Measurements from ENCODE around the gene EEFSEC.

Gene EEFSEC

DNA sequence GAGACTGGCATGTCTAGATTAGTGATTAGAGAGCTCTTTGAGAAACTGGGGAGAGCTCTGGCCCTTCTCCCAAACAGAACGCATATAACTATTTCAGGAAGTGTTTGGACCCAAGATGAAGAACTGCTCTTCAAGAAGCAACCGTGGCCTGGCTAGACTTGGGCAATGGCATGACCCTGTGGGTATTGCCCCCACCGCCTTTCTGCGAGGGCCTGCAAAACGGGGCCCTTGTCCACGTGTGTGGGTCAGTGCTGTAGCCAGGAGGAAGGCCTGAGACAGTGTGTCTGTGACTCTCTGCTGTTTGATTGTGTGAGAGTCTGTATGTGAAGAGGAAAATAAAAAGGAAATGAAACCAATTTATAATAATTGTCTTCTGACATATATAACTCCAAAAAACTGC is 42.5 kb downstream of the EEFSEC start:
- no peak overlapping the region for H3K27ac ChIP-seq
- TF ChIP-seq, protein P1, sequence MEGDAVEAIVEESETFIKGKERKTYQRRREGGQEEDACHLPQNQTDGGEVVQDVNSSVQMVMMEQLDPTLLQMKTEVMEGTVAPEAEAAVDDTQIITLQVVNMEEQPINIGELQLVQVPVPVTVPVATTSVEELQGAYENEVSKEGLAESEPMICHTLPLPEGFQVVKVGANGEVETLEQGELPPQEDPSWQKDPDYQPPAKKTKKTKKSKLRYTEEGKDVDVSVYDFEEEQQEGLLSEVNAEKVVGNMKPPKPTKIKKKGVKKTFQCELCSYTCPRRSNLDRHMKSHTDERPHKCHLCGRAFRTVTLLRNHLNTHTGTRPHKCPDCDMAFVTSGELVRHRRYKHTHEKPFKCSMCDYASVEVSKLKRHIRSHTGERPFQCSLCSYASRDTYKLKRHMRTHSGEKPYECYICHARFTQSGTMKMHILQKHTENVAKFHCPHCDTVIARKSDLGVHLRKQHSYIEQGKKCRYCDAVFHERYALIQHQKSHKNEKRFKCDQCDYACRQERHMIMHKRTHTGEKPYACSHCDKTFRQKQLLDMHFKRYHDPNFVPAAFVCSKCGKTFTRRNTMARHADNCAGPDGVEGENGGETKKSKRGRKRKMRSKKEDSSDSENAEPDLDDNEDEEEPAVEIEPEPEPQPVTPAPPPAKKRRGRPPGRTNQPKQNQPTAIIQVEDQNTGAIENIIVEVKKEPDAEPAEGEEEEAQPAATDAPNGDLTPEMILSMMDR (IDR thresholded peaks at IDR 0.05), result no peak
- TF ChIP-seq ZFX (IDR thresholded peaks at IDR 0.05; ENCODE audit: borderline replicate concordance), result no peak

- TF ChIP-seq ZFX (IDR thresholded peaks at IDR 0.05; ENCODE audit: borderline replicate concordance), result no peak
- TF ChIP-seq, protein P1 (IDR thresholded peaks at IDR 0.05), result no peak
- no peak overlapping the region for H3K27ac ChIP-seq
Measured at GRCh38 chr3:128196647-128197046, 43.4 kb downstream of the EEFSEC start.

DNA sequence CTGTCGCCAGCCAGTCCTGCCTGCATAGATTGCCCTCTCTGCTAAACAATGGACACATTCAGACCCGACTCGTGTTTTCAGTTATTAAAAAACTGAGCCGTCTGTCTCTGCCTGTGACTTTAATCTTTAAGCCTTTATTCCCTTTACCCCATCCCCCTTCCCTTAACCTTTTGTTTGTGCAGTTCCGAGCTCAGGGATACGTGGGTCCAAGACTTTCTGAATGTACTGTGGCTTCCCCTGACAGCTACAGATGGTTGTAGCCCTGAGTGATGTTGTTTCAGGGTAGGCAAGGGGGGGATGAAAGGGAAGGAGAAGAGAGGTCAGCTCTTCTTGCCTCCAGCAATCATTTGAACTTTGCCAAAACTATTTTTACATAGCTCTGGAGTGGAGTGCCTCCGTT is 44.6 kb downstream of the EEFSEC start:
- TF ChIP-seq, protein P1 (IDR thresholded peaks at IDR 0.05), result no peak
- no peak for TF ChIP-seq ZFX (IDR thresholded peaks at IDR 0.05; ENCODE audit: borderline replicate concordance)
- no peak overlapping the region for H3K27ac ChIP-seq

DNA sequence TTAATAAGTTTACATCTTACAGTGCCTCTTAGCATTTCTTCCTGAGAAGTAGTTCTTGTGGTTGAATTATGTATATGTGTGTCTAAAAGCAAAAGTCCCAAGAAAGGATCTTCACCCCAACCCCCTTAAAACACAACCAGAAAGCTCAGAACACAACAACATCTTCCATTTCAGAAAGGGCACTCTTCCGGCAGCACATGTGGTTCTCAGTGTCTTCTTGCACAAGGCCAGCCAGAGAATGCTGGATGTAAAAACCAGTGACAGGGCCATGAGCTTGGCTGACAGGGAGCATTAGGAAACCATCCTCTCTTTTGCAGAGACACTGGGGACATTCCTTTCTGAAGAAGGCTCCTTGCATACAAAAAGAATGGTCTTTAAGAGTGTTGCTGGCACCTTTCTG is 45.0 kb downstream of the EEFSEC start:
- H3K27ac ChIP-seq, result no peak overlapping the region
- TF ChIP-seq, protein P1 (IDR thresholded peaks at IDR 0.05), result no peak
- TF ChIP-seq ZFX (IDR thresholded peaks at IDR 0.05; ENCODE audit: borderline replicate concordance), result no peak

GRCh38 chr3:128199110-128199509 is 45.8 kb downstream of the EEFSEC start:
- H3K27ac ChIP-seq, result no peak overlapping the region
- TF ChIP-seq, protein P1 (IDR thresholded peaks at IDR 0.05), result no peak
- TF ChIP-seq ZFX (IDR thresholded peaks at IDR 0.05; ENCODE audit: borderline replicate concordance), result no peak

DNA sequence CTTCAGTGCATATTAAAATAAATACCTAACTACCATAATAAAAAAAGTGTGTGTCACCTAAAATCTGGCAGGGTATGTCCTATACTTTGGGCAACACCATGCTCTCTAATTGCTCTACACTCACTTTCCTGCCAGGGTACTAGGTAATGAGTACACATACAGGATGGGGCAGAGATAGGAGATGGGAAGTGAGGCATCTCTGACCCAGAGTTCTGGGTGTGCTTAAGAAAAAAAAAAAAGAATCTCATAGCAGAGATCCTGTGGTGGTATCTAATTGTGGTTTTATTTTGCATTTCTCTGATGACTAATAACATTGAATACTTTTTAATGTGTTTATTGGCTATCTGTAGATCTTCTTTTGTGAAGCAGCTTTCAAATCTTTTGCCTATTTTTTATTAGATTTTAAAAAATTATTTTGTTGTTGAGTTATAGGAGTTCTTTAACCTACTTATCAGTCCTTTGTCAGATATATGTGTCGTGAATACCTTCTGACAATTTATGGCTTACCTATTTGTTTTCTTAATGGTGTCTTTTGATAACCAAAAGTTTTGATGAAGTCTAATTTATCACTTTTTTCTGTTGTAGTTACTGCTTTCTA is 48.0 kb downstream of the EEFSEC start:
- TF ChIP-seq, protein P1 (IDR thresholded peaks at IDR 0.05), result no peak
- TF ChIP-seq ZFX (IDR thresholded peaks at IDR 0.05; ENCODE audit: borderline replicate concordance), result no peak
- no peak overlapping the region for H3K27ac ChIP-seq

GRCh38 chr3:128203169-128203568 is 49.9 kb downstream of the EEFSEC start:
- TF ChIP-seq, protein P1 (IDR thresholded peaks at IDR 0.05), result no peak
- TF ChIP-seq ZFX (IDR thresholded peaks at IDR 0.05; ENCODE audit: borderline replicate concordance), result no peak
- H3K27ac ChIP-seq, result no peak overlapping the region
